Heart right ventricle (tissue), 16 donors: Measurements from ENCODE around the gene LMX1A. TPM values are rescaled to one million over a fixed set of nuclear protein-coding genes. Genes with fewer than 3 reads are reported as not detected.

Experiments used
- ATAC-seq, 8 donors: fragments of 200-7000 bp; cut with Tn5 transposase; one replicate each; pipeline ENCODE4 v1.9.1; 2020; ENCODE audit warnings: mild to moderate bottlenecking in 8 of 8, moderate library complexity in 8 of 8, moderate number of reproducible peaks in 1 of 8
- DNase-seq, 2 donors: peaks; one replicate each; pipeline ENCODE4 v3.0.0-alpha.2; 2020
- H3K27ac ChIP-seq, 10 donors: fragments of 200-600 bp; sonication (generic) in 2 of 10; one replicate each; pipeline versions ENCODE4 v1.5.0 to v1.8.0; 2020 to 2022; ENCODE audit warnings: mild to moderate bottlenecking in 3 of 10
- H3K27me3 ChIP-seq, 7 donors: fragments of 200-600 bp; one replicate each; pipeline ENCODE4 v1.8.0; 2021 to 2022; ENCODE audit warnings: mild to moderate bottlenecking in 2 of 7
- H3K36me3 ChIP-seq, 9 donors: fragments of 200-600 bp; sonication (generic) in 1 of 9; one replicate each; pipeline versions ENCODE4 v1.5.0 to v1.8.0; 2020 to 2022; ENCODE audit warnings: mild to moderate bottlenecking in 2 of 9
- H3K4me1 ChIP-seq, 9 donors: fragments of 200-600 bp; sonication (generic) in 1 of 9; one replicate each; pipeline versions ENCODE4 v1.5.0 to v1.8.0; 2020 to 2022; ENCODE audit warnings: mild to moderate bottlenecking in 4 of 9
- H3K4me3 ChIP-seq, 10 donors: fragments of 200-600 bp; sonication (generic) in 2 of 10; one replicate each; pipeline versions ENCODE4 v1.5.0 to v1.8.0; 2020 to 2022; ENCODE audit warnings: mild to moderate bottlenecking in 7 of 10, moderate library complexity in 2 of 10
- H3K9me3 ChIP-seq, 11 donors: fragments of 200-600 bp in 10 of 11; sonication (generic) in 2 of 11; one replicate each; pipeline versions ENCODE4 v1.5.0 to v1.8.0; 2013 to 2022; ENCODE audit warnings: mild to moderate bottlenecking in 2 of 11, control low read depth in 1 of 11, moderate library complexity in 1 of 11
- WGBS, 2 donors: extraction: QIAGEN DNeasy Blood & Tissue Kit; methylation state at CpG; one replicate each; pipeline ENCODE4 v1.1.7; 2013; ENCODE audit warnings: inconsistent platforms in 1 of 2; 5-methylcytosine and 5-hydroxymethylcytosine counted together
- intact Hi-C, 10 donors: fragments of 100-400 bp; cut with DNase I; formaldehyde crosslinking; loops; one replicate each; pipeline versions ENCODE4 v1.11.1 to v1.14.2; 2022
- polyA plus RNA-seq, 2 donors: library from polyadenylated mRNA; stranded (reverse); fragments of 200-250 nt; gene quantifications; one replicate each; pipeline ENCODE4 v1.2.3, GENCODE V29; 2013
- total RNA-seq, 10 donors: library from RNA; stranded (reverse); fragmentation: NEBNext Ultra II Directional in 3 of 10; extraction: Animal tissue kit (Norgen Biotek cat#: 25700) in 3 of 10; gene quantifications; one replicate each; pipeline versions ENCODE4 v1.2.1 to v1.2.4, GENCODE V29; 2021 to 2023
- TF ChIP-seq, protein P1 (sequence below), 9 donors: fragments of 200-600 bp; sonication (generic) in 2 of 9; IDR thresholded peaks; one replicate each; pipeline versions ENCODE4 v1.5.0 to v1.8.0; 2021 to 2022; ENCODE audit warnings: antibody characterized with exemption in 9 of 9, mild to moderate bottlenecking in 5 of 9, moderate library complexity in 1 of 9
- donor health status: Arrhythmogenic right ventricular cardiomyopathy.
- donor health status: ischemic (EF 13 %, LVEDD 7.1; RV severe dilation, severe dysfunction).
- donor health status: healthy with polysubstance abuse.
- donor health status: DM: no; HTN: yes; CAD: no.
- donor health status: DM: no; HTN: no; CAD: no.
- donor health status: ischemic (EF 25% LVEDD 6.9; RV normal size, moderate dysfunction).
- donor health status: ischemic (EF 25% LVEDD 5.7; RV mildly dilated, moderate dysfunction).
- donor health status: healthy.
- donor health status: DM: yes; HTN: yes; CAD: no.
- donor health status: Ischemic cardiomyopathy.
- donor health status: ischemic (EF 35%, LVEDD 5.7; RV mildly dilated, moderate dysfunction).
- donor health status: nonischemic (EF 11% LVEDD 7.7; RV severe dilation, severe dysfunction).
- donor health status: DM: yes; HTN: yes; CAD: no.
- donor health status: PGD.
- donor health status: ischemic (EF 29% LVEDD 5.4; RV normal size, mild dysfunction).
- donor health status: nonischemic (EF 23%, LVEDD 6.1; RV moderate dilation, normal function).

LMX1A gene
- total and polyA plus RNA-seq, 12 donors = 0.04 to 0.19 (median 0.14) TPM; not detected in 9

DNA sequence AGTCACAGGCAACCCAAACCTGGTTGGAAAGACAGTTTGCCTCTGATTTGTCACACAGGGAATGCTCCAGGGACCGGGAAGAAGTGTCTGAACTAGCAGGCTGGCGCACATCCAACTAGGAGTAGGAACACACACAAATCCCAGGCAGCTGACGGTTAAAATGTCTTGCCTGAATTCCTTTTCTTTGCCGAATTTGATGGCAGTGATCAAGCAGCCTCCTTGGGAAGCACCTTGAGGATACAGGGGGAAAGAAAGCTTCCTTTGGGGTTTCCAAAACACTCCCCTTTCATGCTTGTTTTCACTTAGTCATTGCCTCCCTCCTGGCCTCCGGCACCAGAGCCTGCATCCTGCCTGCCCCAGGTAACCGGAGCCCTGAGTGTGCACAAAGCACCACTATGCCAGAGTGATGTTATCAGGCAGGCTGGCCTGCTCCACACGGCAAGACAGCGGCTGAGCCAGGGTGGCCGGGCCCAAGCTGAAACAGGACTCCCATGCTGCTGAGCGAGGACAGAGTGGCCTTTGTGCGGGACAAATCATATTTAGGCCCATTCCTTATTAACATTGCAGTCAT is 193.8 kb downstream of the LMX1A start:
- Histone ChIP-seq H3K36me3 (no peaks in the 10 kb centered on the region), H3K4me3 (no peak overlapping the region), H3K4me1 (no peaks in the 10 kb centered on the region), H3K27ac (no peak overlapping the region), H3K9me3 (no peaks in the 10 kb centered on the region), H3K27me3 (peaks cover 0 to 17% (median 9%) of the 10 kb centered on the region in 7 donors)
- intact Hi-C loops = no loop called here
- WGBS, 2 donors = 53 to 59% methylated on average over 11 of the region's 11 CpGs
- TF ChIP-seq, protein P1, sequence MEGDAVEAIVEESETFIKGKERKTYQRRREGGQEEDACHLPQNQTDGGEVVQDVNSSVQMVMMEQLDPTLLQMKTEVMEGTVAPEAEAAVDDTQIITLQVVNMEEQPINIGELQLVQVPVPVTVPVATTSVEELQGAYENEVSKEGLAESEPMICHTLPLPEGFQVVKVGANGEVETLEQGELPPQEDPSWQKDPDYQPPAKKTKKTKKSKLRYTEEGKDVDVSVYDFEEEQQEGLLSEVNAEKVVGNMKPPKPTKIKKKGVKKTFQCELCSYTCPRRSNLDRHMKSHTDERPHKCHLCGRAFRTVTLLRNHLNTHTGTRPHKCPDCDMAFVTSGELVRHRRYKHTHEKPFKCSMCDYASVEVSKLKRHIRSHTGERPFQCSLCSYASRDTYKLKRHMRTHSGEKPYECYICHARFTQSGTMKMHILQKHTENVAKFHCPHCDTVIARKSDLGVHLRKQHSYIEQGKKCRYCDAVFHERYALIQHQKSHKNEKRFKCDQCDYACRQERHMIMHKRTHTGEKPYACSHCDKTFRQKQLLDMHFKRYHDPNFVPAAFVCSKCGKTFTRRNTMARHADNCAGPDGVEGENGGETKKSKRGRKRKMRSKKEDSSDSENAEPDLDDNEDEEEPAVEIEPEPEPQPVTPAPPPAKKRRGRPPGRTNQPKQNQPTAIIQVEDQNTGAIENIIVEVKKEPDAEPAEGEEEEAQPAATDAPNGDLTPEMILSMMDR (IDR thresholded peaks at IDR 0.05) = no peak
- no peak for ATAC-seq
- DNase-seq = no peak

DNA sequence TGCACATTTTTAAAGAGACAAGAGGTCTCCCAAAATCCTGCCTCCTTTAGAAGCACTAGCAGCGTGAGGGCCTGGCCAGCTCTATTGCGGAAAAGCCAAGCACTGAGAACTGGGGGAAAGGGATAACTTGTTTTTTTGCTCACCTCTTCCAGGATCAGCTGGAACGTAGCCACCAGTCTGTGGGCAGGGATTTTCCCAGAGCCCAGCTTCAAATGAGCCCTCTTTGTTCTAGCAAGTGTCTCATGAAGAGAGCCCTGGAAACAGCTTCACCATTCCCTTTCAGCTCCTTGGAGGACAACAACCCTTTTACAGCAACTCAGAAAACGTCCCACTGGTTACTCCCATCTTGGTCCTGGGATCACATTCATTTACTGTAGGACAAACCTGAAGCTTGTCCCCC is 195.4 kb downstream of the LMX1A start:
- Histone ChIP-seq H3K27me3 (peaks cover 0 to 28% (median 9%) of the 10 kb centered on the region in 7 donors), H3K4me3 (no peak overlapping the region), H3K9me3 (peaks cover 0 to 4% (median 0%) of the 10 kb centered on the region in 11 donors), H3K4me1 (no peaks in the 10 kb centered on the region), H3K36me3 (no peaks in the 10 kb centered on the region), H3K27ac (no peak overlapping the region)
- TF ChIP-seq, protein P1 (IDR thresholded peaks at IDR 0.05) = no peak
- intact Hi-C loops = no loop called here
- 68 to 77% methylated on average over 4 of the region's 4 CpGs for WGBS, 2 donors
- no peak for DNase-seq
- ATAC-seq = no peak

DNA sequence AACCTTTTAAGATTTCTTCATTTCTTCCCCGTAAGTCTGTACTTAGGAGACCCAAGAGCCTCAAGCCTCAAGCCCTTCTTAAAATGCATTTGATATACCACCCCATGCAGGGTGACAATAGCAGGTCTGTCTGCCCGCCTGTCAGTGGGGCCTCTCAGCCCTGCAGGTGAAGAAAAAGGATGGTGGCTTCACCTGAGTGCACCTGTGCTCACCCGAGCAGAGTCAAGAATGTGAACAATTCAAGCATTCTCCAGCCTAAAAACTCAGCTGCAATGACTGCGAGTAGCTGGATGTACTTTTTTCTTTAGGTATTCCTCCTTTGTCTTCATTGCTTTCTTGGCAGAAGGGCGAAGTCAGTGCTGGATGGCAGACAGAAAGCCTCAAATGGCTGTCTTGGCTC is 203.3 kb downstream of the LMX1A start:
- H3K36me3 ChIP-seq = no peaks in the 10 kb centered on the region
- intact Hi-C loops = loop anchor here in 1 of 10 donors (5.0 kb wide), 1 partner anchor 214 kb away; no protein-coding TSS in a partner anchor
- no peak for ATAC-seq
- TF ChIP-seq, protein P1 (IDR thresholded peaks at IDR 0.05) = no peak
- no peaks in the 10 kb centered on the region for H3K4me1 ChIP-seq
- peaks cover 0 to 25% (median 5%) of the 10 kb centered on the region in 7 donors for H3K27me3 ChIP-seq
- peaks cover 0 to 5% (median 0%) of the 10 kb centered on the region in 11 donors for H3K9me3 ChIP-seq
- 69 to 73% methylated on average over 5 of the region's 5 CpGs for WGBS, 2 donors
- no peak overlapping the region for H3K4me3 ChIP-seq
- DNase-seq = no peak
- H3K27ac ChIP-seq = no peak overlapping the region

DNA sequence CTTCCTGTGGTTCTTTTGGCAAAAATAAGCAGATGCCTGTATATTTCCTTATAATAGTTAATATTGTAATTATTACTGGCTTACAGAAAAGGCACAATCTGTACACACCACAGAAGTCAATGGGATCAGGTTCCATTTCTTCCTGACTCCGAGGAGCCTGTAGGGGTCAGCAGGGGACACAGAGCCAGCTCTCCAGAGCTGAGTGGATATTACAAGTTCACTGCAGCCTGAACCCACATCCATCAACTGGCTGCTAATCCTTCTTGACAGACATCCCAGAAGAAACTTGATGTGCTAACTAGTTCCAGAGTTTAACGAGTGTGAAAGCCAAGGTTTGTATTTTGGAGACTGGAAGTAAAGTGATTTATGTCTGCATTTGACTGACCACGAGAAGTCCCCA is 203.8 kb downstream of the LMX1A start:
- no peak for DNase-seq
- intact Hi-C loops = loop anchor here in 1 of 10 donors (5.0 kb wide), 1 partner anchor 215 kb away; no protein-coding TSS in a partner anchor
- TF ChIP-seq, protein P1 (IDR thresholded peaks at IDR 0.05) = peak in 6 of 9 donors; percentile 26 to 39 (median 30)
- H3K27ac ChIP-seq = no peak overlapping the region
- peak in 2 of 8 donors; percentile 42 to 51 for ATAC-seq
- H3K4me1 ChIP-seq = no peaks in the 10 kb centered on the region
- WGBS, 2 donors = 25 to 27% methylated on average over 3 of the region's 3 CpGs
- H3K4me3 ChIP-seq = no peak overlapping the region
- peaks cover 0 to 5% (median 0%) of the 10 kb centered on the region in 11 donors for H3K9me3 ChIP-seq
- H3K27me3 ChIP-seq = peaks cover 0 to 26% (median 3%) of the 10 kb centered on the region in 7 donors
- H3K36me3 ChIP-seq = no peaks in the 10 kb centered on the region
